GM12801 (cell line): Measurements from ENCODE around the gene PBLD.

ENCODE experiments used
- TF ChIP-seq, protein P1 (sequence below): IDR thresholded peaks from one replicate; pipeline ENCODE4 v1.5.1; 2011; ENCODE audit warnings: control low read depth; ENCODE audit not compliant: insufficient read length; ENCODE audit errors: extremely low read depth

The PBLD gene

DNA sequence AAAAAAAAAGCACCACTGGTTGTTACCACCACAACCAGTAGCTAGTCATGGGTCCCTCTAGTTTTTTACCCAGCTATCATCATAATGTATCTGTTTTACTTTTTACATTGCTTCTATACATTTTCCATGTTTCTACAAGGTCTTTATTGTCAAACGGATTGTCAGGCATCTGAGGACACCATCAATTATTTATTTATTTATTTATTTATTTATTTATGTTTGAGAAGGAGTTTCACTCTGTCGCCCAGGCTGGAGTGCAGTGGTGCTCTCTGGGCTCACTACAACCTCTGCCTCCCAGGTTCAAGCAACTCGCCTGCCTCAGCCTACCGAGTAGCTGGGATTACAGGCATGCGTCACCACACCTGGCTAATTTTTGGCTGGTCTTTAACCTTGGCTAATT lies 29.9 kb downstream of the PBLD start:
- TF ChIP-seq, protein P1, sequence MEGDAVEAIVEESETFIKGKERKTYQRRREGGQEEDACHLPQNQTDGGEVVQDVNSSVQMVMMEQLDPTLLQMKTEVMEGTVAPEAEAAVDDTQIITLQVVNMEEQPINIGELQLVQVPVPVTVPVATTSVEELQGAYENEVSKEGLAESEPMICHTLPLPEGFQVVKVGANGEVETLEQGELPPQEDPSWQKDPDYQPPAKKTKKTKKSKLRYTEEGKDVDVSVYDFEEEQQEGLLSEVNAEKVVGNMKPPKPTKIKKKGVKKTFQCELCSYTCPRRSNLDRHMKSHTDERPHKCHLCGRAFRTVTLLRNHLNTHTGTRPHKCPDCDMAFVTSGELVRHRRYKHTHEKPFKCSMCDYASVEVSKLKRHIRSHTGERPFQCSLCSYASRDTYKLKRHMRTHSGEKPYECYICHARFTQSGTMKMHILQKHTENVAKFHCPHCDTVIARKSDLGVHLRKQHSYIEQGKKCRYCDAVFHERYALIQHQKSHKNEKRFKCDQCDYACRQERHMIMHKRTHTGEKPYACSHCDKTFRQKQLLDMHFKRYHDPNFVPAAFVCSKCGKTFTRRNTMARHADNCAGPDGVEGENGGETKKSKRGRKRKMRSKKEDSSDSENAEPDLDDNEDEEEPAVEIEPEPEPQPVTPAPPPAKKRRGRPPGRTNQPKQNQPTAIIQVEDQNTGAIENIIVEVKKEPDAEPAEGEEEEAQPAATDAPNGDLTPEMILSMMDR: no peak

DNA sequence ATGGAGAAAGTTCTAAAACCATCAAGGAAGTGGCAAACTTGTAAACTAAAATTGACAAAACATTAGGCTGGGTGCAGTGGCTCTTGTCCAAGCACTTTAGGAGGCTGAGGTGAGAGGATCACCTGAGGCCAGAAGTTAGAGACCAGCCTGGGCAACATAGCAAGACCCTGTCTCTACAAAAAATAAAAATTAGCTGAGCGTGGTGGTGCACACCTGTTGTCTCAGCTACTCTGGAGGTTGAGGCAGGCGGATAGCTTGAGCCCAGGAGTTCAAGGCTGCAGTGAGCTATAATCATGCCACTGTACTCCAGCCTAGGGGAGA lies 30.3 kb downstream of the PBLD start:
- TF ChIP-seq, protein P1: no peak

DNA sequence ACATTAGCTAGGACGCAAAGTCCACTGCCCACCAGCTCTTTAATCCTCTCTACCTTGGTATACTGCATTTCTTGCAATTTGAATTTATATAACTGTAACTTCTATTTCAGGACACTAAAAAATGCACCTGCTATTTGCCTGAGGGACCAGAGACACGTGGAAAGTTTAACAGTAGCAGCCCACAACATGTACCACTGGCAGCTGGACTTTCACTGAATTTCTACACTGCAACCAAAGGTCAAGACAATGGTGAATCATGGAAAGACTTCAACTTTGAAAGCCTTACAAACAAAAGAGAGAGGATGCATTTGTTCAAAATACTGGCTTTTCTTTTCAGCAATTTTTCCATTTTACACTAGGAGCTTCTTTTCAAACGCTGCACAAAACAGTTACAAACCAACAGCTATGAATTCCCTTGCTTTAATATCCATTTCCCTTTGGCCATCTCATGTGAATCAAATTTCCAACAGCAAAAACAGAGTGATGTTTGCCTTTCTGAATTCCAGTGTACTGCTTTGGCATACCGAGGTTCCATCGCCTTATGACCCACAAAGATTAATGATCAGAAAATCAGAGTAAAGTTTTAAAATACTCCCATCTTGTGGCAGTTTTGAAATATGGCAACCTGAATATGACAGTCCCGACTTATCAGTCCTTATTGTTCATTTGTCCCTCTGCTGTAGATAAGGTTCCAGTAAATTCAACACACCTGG lies 30.8 kb downstream of the PBLD start:
- TF ChIP-seq, protein P1: no peak

DNA sequence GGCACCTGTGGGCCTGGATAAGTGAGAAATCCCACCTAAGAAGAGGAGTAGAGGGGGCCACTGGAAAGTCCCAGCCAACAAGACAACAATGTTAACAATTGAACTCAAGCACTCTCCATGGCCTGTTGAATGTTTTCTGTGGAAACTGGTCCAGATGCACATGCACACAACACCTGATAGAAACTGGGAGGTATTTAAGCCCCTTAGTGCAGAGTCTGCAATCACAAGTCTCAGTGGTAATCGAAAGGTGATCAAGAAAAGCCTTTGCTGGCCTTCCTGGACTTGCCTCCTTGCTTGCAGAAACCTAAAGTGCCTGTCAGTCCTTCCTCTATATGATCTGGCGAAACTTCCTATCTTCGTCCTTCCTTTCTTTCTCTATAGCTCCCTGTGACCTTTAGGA lies 31.4 kb downstream of the PBLD start:
- TF ChIP-seq, protein P1: no peak

DNA sequence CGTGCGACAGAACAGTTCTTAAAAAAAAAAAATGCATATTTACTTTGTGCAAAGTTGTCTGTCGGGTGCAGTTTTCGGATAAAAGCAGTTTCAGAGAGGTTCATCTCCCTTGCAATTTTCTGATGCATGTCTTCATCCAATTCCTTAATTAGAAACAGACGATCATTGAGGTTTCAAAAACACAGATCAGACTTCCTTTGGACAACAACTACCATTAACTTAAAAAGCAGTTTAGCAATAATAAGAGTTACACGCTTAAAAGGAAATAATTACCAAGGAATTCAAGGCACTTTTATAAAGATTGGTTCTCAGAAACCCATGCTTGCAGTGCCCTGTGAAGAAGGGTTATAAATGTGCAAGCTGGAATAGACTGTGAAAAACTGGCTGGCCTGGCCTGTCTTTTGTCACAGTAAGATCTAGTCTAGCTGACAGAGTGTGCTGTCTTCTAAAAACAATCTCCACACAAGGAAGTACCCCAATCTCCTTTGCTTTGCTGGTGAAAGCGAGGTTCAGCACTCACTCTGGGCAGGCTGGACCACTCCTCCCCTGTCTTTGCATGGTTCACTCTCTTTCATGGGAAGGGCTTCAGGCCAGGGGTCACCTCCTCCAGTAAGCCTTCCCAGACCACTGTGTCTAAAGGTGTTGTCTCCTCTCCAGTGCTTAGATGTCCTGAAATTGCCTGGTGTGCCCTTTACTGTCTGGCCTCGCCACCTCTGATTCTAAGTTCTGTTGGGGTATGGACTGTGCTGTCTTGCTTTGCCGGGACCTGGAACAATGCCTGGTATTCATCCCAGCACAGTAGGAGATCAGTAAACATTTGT lies 35.7 kb downstream of the PBLD start:
- TF ChIP-seq, protein P1: no peak

DNA sequence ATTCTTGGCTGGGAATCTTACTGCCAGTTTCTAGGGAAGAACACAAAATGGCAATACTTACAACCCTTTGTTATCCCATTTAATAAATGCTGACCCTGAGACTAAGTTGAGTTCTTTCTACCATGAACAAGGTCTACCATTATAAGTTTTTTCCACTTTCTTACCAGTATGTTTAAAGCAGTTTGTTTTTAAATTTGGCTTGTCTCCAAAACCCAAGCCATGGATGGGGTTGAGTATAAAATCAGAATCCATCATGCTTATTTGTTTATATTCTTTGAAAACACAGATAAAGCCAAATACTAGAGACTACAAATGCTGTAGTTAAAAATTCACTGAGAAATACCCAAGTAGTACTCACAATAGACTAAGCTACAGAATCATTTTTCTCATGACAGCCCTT lies 42.0 kb downstream of the PBLD start:
- TF ChIP-seq, protein P1: no peak

DNA sequence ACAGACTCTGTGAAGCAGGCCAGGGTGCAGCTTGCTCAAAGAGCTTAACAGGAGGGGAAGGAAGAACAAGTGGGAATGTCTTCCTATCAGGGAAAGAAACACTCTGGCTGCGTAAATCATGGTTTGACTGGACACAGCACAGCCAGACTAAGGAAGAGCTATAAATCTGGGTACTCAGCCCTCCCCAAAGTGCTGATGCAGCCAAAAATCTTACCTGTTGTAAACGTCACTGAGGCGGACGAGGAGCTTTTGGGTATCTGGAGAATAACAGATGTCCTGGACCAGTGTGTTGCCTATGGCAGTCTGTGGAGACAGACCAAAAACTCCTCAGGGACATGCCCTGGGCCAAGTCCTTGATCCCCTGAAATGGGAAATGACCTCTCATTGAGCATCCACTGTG lies 44.0 kb downstream of the PBLD start:
- TF ChIP-seq, protein P1: no peak
